ENCODE data around the gene CBX7. TPM values are rescaled to one million over a fixed set of nuclear protein-coding genes. Genes with fewer than 3 reads are reported as not detected.

CBX7 gene
- total RNA-seq, 1 donor from 2014 or later, result 7.7 TPM

DNA sequence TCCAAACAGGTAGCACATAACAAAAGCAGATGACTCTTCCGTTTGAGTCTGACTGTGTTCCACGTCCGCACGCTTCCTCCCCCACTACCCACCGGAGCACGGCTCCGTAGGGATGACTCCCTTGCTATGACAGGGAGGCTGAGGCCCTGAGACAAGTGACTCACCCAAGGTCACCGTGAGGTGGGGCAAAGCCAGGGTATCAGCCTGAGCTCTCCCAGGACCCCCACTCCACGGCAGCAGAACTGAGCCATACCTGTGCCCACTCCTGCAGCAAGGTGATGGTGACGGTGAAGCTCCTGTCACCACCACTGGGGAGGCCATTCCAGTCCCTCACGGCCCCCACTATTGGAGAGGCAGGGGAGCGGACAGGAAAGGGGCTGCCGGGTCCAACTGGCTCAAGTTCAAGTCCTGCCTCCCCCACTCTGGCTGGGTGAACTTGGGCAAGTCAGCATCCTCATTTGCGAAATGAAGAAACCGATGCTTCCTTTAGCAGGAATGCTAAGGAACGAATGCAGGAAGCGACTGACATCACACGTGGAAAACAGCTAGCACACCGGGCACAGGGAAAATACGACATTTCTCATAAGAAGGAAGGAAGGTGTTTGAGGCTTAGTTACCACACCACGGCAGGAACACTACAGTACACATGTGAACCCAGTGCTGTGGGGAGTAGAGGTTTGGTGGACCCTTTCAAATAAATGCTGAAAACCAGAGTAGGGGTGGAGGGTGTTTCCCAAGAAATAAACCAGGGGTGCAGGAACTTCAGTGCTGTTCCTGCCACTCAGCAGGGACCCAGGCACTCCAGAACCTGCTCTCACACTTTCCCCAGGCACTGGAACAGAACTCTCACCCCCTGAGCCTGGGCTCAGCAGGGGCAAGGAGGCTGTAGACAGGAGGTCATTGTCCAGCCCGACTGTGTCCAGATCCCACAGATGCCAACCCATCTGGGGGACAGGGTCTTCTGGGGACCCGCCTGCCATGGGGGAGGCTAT, 32.4 kb upstream of the CBX7 start:
- DNase-seq (ENCODE audit: low spot score, unreplicated experiment), result no peak
- Mint-ChIP-seq H3K4me3 (ENCODE audit: low read depth) (no peak overlapping the region), H3K27me3 (no peaks in the 10 kb centered on the region), H3K9me3 (ENCODE audit: low read depth) (peaks cover 2% of the 10 kb centered on the region), H3K27ac (no peak overlapping the region), H3K36me3 (ENCODE audit: insufficient read depth) (no peaks in the 10 kb centered on the region), H3K4me1 (ENCODE audit: low read depth) (no peaks in the 10 kb centered on the region)
- TF ChIP-seq, protein P1, sequence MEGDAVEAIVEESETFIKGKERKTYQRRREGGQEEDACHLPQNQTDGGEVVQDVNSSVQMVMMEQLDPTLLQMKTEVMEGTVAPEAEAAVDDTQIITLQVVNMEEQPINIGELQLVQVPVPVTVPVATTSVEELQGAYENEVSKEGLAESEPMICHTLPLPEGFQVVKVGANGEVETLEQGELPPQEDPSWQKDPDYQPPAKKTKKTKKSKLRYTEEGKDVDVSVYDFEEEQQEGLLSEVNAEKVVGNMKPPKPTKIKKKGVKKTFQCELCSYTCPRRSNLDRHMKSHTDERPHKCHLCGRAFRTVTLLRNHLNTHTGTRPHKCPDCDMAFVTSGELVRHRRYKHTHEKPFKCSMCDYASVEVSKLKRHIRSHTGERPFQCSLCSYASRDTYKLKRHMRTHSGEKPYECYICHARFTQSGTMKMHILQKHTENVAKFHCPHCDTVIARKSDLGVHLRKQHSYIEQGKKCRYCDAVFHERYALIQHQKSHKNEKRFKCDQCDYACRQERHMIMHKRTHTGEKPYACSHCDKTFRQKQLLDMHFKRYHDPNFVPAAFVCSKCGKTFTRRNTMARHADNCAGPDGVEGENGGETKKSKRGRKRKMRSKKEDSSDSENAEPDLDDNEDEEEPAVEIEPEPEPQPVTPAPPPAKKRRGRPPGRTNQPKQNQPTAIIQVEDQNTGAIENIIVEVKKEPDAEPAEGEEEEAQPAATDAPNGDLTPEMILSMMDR (IDR thresholded peaks at IDR 0.05; ENCODE audit: unreplicated experiment), result no peak

- Mint-ChIP-seq H3K4me3 (ENCODE audit: low read depth) (no peak overlapping the region), H3K27me3 (no peaks in the 10 kb centered on the region), H3K27ac (no peak overlapping the region), H3K9me3 (ENCODE audit: low read depth) (peaks cover 2% of the 10 kb centered on the region), H3K36me3 (ENCODE audit: insufficient read depth) (no peaks in the 10 kb centered on the region), H3K4me1 (ENCODE audit: low read depth) (peaks cover 5% of the 10 kb centered on the region)
- TF ChIP-seq, protein P1 (IDR thresholded peaks at IDR 0.05; ENCODE audit: unreplicated experiment), result no peak
- no peak for DNase-seq (ENCODE audit: low spot score, unreplicated experiment)
These were observed 31.6 kb upstream of the CBX7 start for GRCh38 chr22:39183991-39184585.

DNA sequence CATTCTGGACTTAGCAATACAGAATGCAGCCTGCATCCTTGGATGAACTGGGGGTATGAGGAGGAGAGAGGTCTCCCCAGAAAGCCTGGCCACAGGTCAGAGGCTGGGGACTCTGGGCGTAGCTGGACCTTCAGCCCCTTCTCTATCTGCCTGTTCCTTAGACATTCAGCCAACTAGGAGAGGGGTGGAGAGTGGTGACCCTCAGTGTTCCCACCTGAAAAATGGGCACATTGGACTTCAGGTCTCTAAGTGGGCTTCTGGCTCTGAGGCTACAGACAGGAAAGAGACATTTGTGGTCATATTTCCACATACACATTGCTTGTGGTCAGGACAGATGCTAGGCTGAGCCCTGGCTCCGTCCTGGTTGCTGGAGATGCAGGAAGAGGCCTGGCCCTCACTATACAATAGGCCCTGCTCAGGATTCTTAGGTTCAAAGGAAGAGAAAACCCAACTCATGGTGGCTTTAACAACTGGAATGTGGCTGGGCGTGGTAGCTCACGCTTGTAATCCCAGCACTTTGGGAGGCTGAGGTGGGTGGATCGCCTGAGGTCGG, 30.1 kb upstream of the CBX7 start:
- H3K36me3 Mint-ChIP-seq (ENCODE audit: insufficient read depth), result no peaks in the 10 kb centered on the region
- DNase-seq (ENCODE audit: low spot score, unreplicated experiment), result no peak
- TF ChIP-seq, protein P1 (IDR thresholded peaks at IDR 0.05; ENCODE audit: unreplicated experiment), result no peak
- no peak overlapping the region for H3K27ac Mint-ChIP-seq
- H3K27me3 Mint-ChIP-seq, result no peaks in the 10 kb centered on the region
- H3K4me1 Mint-ChIP-seq (ENCODE audit: low read depth), result peaks cover 9% of the 10 kb centered on the region
- H3K9me3 Mint-ChIP-seq (ENCODE audit: low read depth), result peaks cover 2% of the 10 kb centered on the region
- no peak overlapping the region for H3K4me3 Mint-ChIP-seq (ENCODE audit: low read depth)

- TF ChIP-seq, protein P1 (IDR thresholded peaks at IDR 0.05; ENCODE audit: unreplicated experiment), result no peak
- H3K4me3 Mint-ChIP-seq (ENCODE audit: low read depth), result no peak overlapping the region
- peaks cover 2% of the 10 kb centered on the region for H3K9me3 Mint-ChIP-seq (ENCODE audit: low read depth)
- H3K27me3 Mint-ChIP-seq, result no peaks in the 10 kb centered on the region
- DNase-seq (ENCODE audit: low spot score, unreplicated experiment), result no peak
- peaks cover 9% of the 10 kb centered on the region for H3K4me1 Mint-ChIP-seq (ENCODE audit: low read depth)
- H3K36me3 Mint-ChIP-seq (ENCODE audit: insufficient read depth), result no peaks in the 10 kb centered on the region
- no peak overlapping the region for H3K27ac Mint-ChIP-seq
These were observed 29.3 kb upstream of the CBX7 start for GRCh38 chr22:39181778-39182177.

DNA sequence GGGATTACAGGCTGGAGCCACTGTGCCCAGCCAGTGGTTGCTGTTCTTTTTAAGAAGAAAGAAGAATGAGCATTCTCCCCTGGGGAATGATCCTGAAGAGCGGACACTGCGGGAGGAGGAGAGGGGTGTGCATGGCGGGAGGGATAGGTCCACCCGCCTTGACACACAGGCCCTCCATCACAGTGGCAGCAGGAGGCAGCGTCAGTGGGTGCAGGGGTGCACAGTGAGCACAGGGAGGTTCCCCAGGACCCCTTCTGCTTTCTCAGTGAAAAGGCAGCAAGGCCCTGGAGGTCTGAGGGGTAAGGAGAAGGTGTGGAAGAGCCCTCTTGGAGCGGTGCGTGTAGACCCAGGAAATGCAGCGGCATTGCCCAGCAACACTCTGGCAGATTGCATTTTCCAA, 28.9 kb upstream of the CBX7 start:
- H3K27ac Mint-ChIP-seq, result no peak overlapping the region
- TF ChIP-seq, protein P1 (IDR thresholded peaks at IDR 0.05; ENCODE audit: unreplicated experiment), result no peak
- DNase-seq (ENCODE audit: low spot score, unreplicated experiment), result no peak
- H3K27me3 Mint-ChIP-seq, result no peaks in the 10 kb centered on the region
- peaks cover 9% of the 10 kb centered on the region for H3K4me1 Mint-ChIP-seq (ENCODE audit: low read depth)
- H3K36me3 Mint-ChIP-seq (ENCODE audit: insufficient read depth), result no peaks in the 10 kb centered on the region
- H3K4me3 Mint-ChIP-seq (ENCODE audit: low read depth), result no peak overlapping the region
- peaks cover 2% of the 10 kb centered on the region for H3K9me3 Mint-ChIP-seq (ENCODE audit: low read depth)

Data from progenitor cell of endocrine pancreas (in vitro differentiated cells).